ENCODE results near the gene MAP4. TPM values are rescaled to one million over a fixed set of nuclear protein-coding genes. Genes with fewer than 3 reads are reported as not detected.

The MAP4 gene
- total and polyA plus RNA-seq, 12 donors: 141 to 1,345 (median 894) TPM

DNA sequence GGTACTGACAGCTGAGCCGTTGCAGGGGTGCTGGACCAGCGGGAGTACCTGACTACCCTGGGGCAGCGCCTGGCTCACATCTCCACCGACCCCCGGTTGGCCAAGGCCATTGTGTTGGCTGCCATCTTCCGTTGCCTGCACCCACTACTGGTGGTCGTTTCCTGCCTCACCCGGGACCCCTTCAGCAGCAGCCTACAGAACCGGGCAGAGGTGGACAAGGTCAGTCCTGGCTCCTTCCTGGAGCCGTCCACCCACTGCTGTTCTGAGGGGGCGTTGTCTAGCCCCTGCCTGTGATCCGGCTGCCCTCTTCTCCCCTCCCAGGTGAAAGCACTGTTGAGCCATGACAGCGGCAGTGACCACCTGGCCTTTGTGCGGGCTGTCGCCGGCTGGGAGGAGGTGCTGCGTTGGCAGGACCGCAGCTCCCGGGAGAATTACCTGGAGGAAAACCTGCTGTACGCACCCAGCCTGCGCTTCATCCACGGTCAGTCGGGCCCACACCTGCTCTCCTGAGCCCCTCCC is 167.6 kb downstream of the MAP4 start:
- no peak for TF ChIP-seq CTCF (IDR thresholded peaks at IDR 0.05)
- no peaks in the 10 kb centered on the region for H3K27me3 ChIP-seq
- peaks cover 0 to 16% (median 4%) of the 10 kb centered on the region in 9 donors for H3K4me1 ChIP-seq
- DNase-seq (peak in 1 of 2 donors; percentile 19), ATAC-seq (peak in 5 of 8 donors; percentile 1 to 35 (median 5))
- no peak overlapping the region for H3K27ac ChIP-seq
- H3K4me3 ChIP-seq: no peak overlapping the region
- WGBS, 2 donors: 75 to 85% methylated on average over 23 of the region's 23 CpGs
- intact Hi-C loops (cut with DNase I): loop anchor here in 3 of 10 donors (5.0 to 10.0 kb wide), 2 partner anchors 136 to 139 kb away; no protein-coding TSS in a partner anchor
- H3K9me3 ChIP-seq: no peaks in the 10 kb centered on the region
- peaks cover 0 to 100% (median 79%) of the 10 kb centered on the region in 9 donors for H3K36me3 ChIP-seq

DNA sequence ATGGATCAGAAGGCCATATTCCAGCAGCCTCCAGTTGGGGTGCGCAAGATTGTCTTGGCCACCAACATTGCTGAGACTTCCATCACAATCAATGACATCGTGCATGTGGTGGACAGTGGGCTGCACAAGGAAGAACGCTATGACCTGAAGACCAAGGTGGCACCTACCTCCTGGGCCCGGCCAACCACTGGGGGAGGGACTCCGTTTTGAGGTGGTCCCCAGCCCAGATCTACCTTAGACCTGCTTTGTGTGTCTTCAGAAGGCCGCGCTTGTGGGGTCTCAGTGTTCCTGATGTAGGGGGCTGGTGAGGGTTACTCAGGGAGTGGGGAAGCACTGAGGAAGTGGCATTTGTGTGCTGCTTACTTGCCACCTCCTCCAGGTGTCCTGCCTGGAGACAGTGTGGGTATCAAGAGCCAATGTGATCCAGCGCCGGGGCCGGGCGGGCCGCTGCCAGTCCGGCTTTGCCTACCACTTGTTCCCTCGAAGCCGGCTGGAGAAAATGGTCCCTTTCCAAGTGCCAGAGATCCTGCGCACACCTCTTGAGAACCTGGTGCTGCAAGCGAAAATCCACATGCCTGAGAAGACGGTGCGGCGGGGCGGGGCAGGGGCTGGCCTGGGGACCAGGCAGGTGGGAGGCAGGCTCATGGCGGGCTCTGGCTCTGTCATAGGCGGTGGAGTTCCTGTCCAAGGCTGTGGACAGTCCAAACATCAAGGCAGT is 168.3 kb downstream of the MAP4 start:
- peak in 1 of 8 donors; percentile 3 for ATAC-seq
- H3K27me3 ChIP-seq: no peaks in the 10 kb centered on the region
- H3K36me3 ChIP-seq: peaks cover 0 to 100% (median 77%) of the 10 kb centered on the region in 9 donors
- no peak for DNase-seq
- H3K4me1 ChIP-seq: peaks cover 0 to 16% (median 4%) of the 10 kb centered on the region in 9 donors
- no peak overlapping the region for H3K4me3 ChIP-seq
- intact Hi-C loops (cut with DNase I): loop anchor here in 3 of 10 donors (5.0 to 10.0 kb wide), 2 partner anchors 137 to 139 kb away; no protein-coding TSS in a partner anchor
- no peak for TF ChIP-seq CTCF (IDR thresholded peaks at IDR 0.05)
- H3K27ac ChIP-seq: no peak overlapping the region
- no peaks in the 10 kb centered on the region for H3K9me3 ChIP-seq
- 94 to 95% methylated on average over 23 of the region's 23 CpGs for WGBS, 2 donors

GRCh38 chr3:47847260-47847659 is 169.0 kb downstream of the MAP4 start:
- peaks cover 0 to 14% (median 4%) of the 10 kb centered on the region in 9 donors for H3K4me1 ChIP-seq
- no peaks in the 10 kb centered on the region for H3K27me3 ChIP-seq
- 88 to 92% methylated on average over 11 of the region's 11 CpGs for WGBS, 2 donors
- peaks cover 0 to 100% (median 76%) of the 10 kb centered on the region in 9 donors for H3K36me3 ChIP-seq
- DNase-seq (no peak), ATAC-seq (no peak)
- no peaks in the 10 kb centered on the region for H3K9me3 ChIP-seq
- H3K27ac ChIP-seq: peak overlapping the region in 1 of 10 donors; percentile 9
- intact Hi-C loops (cut with DNase I): loop anchor here in 3 of 10 donors (5.0 to 10.0 kb wide), 2 partner anchors 138 to 140 kb away; no protein-coding TSS in a partner anchor
- TF ChIP-seq CTCF (IDR thresholded peaks at IDR 0.05): no peak
- H3K4me3 ChIP-seq: no peak overlapping the region

DNA sequence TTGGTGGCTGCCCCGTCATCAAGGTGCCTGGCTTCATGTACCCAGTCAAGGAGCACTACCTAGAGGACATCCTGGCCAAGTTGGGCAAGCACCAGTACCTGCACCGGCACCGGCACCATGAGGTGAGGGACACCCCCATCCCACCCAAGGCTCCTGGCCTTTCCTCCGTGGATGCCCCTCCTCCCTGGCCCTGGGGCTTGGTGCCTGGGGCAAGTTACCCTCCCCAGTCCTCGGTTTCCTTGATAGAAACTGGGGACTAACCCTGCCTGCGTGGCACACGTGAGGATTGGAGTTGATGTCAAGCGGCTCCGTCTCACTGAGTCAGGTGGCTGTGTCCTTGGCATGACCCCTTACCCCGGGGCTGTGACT is 169.4 kb downstream of the MAP4 start:
- no peak for DNase-seq
- no peaks in the 10 kb centered on the region for H3K27me3 ChIP-seq
- intact Hi-C loops (cut with DNase I): loop anchor here in 3 of 10 donors (5.0 to 10.0 kb wide), 2 partner anchors 138 to 140 kb away; no protein-coding TSS in a partner anchor
- WGBS, 2 donors: 69 to 81% methylated on average over 10 of the region's 10 CpGs
- peak in 2 of 8 donors; percentile 1 to 3 for ATAC-seq
- H3K9me3 ChIP-seq: no peaks in the 10 kb centered on the region
- peak overlapping the region in 1 of 10 donors; percentile 9 for H3K27ac ChIP-seq
- no peak overlapping the region for H3K4me3 ChIP-seq
- H3K36me3 ChIP-seq: peaks cover 0 to 100% (median 77%) of the 10 kb centered on the region in 9 donors
- TF ChIP-seq CTCF (IDR thresholded peaks at IDR 0.05): no peak
- H3K4me1 ChIP-seq: peaks cover 0 to 10% (median 3%) of the 10 kb centered on the region in 9 donors

Data from heart right ventricle (tissue), 16 donors.